ENCODE measurements around the gene TMEM30B. TPM values are rescaled to one million over a fixed set of nuclear protein-coding genes. Genes with fewer than 3 reads are reported as not detected.
A peak's percentile ranks its signal among the peaks of the same experiment; 100 is the strongest.

The TMEM30B gene
- polyA plus RNA-seq, 1 of the 3 experiments (the other 2 are of a cell fraction), result 0.15 TPM

DNA sequence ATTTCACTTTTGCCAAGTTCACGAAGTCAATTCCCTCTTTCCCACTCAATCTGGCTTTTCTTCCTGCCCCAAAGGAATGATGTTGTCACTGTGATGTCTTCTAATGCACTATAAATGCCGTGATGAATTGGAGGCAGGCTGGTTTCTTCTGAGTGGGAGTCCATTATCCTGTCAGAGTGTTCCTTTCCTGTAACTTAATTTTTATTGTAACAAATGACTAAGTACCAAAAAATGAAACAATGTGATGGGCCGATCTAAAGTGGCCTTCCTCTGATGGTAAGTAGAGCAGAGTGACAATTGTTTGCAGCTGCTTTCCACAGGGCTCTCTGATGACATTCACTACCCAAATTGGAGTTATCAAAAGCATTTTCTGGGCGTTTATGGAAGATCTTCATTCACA, 22.2 kb downstream of the TMEM30B start:
- no peaks in the 10 kb centered on the region for H3K36me3 ChIP-seq (replicated peaks in 1 of 2; ENCODE audit: control insufficient read depth in 1 of 2, insufficient read depth in 2 of 2, low read length in 1 of 2)
- no peak for DNase-seq
- POLR2A ChIA-PET, result no interaction called here
- H2AFZ ChIP-seq (ENCODE audit: low read depth), result peak overlapping the region; percentile 88; the same call in 1 of the 2 replicates
- peak overlapping the region; percentile 89 to 99 for H3K27ac ChIP-seq (ENCODE audit: low read depth in 2 of 2, low read length in 1 of 2)
- H3K4me1 ChIP-seq (ENCODE audit: control insufficient read depth in 1 of 2, insufficient read depth in 2 of 2, low read depth in 1 of 2, low read length in 1 of 2), result peaks cover 29 to 35% of the 10 kb centered on the region in 2 experiments
- no peaks in the 10 kb centered on the region for H3K79me2 ChIP-seq (ENCODE audit: insufficient read depth)
- H4K20me1 ChIP-seq (ENCODE audit: insufficient read depth), result no peaks in the 10 kb centered on the region
- 6% methylated on average over 4 of the region's 4 CpGs for WGBS (ENCODE audit: low lambda C conversion rate)
- peak overlapping the region; percentile 57 for H3K4me2 ChIP-seq
- H3K4me3 ChIP-seq (ENCODE audit: low read depth in 2 of 2, low read length in 1 of 2), result peak overlapping the region; percentile 7 to 14; a peak in 2 of 4 replicates
- no peaks in the 10 kb centered on the region for H3K27me3 ChIP-seq (ENCODE audit: insufficient read depth)
- H3K9ac ChIP-seq, result peak overlapping the region; percentile 50; the same call in 1 of the 2 replicates
- H3F3A ChIP-seq (replicated peaks; ENCODE audit: insufficient read depth), result peaks cover 73% of the 10 kb centered on the region
- no peaks in the 10 kb centered on the region for H3K9me3 ChIP-seq
- H3K9me2 ChIP-seq, result no peaks in the 10 kb centered on the region
- CTCF ChIA-PET, result interaction anchor here (0.5 to 2.8 kb wide), 6 partner anchors 9 to 705 kb away, joined by 3 to 11 read pairs (median 4); no protein-coding TSS in a partner anchor
- TF ChIP-seq NFIC (IDR thresholded peaks at IDR 0.05; ENCODE audit: borderline replicate concordance) (peak; percentile 78), TCF12 (IDR thresholded peaks at IDR 0.05) (peak; percentile 87), RCOR1 (IDR thresholded peaks at IDR 0.05; ENCODE audit: low read length) (no peak; the same call in 1 of the 2 replicates), SMC3 (IDR thresholded peaks at IDR 0.05; ENCODE audit: low read depth, low read length) (no peak), YY1 (IDR thresholded peaks at IDR 0.05; ENCODE audit: low read depth) (0 out of 2 replicates have a peak, but pooled peaks have one; percentile 41), GATA2 (CRISPR knock-in tag; IDR thresholded peaks at IDR 0.05) (no peak), JUND (IDR thresholded peaks at IDR 0.05) (peak; percentile 80), FOSL2 (IDR thresholded peaks at IDR 0.05; ENCODE audit: borderline replicate concordance, low read depth) (peak; percentile 40; the same call in 1 of the 2 replicates), ELF1 (IDR thresholded peaks at IDR 0.05) (no peak), FOXM1 (IDR thresholded peaks at IDR 0.05; ENCODE audit: low read depth) (peak; percentile 93), TAF1 (IDR thresholded peaks at IDR 0.05; ENCODE audit: borderline replicate concordance, low read depth, low read length) (no peak), FOXJ3 (CRISPR knock-in tag; IDR thresholded peaks at IDR 0.05) (no peak), EP300 (IDR thresholded peaks at IDR 0.05; ENCODE audit: borderline replicate concordance in 1 of 2, low read depth in 1 of 2, low read length in 1 of 2) (peak; percentile 66 to 91), EZH2phosphoT487 (IDR thresholded peaks at IDR 0.05; ENCODE audit: borderline replicate concordance, low read depth) (no peak), NRF1 (IDR thresholded peaks at IDR 0.05; ENCODE audit: low read depth, low read length) (no peak), CHD2 (IDR thresholded peaks at IDR 0.05; ENCODE audit: low read length, partially characterized antibody) (no peak), RFX5 (IDR thresholded peaks at IDR 0.05; ENCODE audit: low read length) (no peak), POLR2AphosphoS5 (IDR thresholded peaks at IDR 0.05; ENCODE audit: low read depth, low read length) (peak; percentile 65; the same call in 1 of the 2 replicates), SIN3A (IDR thresholded peaks at IDR 0.05; ENCODE audit: borderline replicate concordance, low read depth, low read length) (no peak), RAD21 (IDR thresholded peaks at IDR 0.05; ENCODE audit: low read length) (no peak)
- TF ChIP-seq, protein P1, sequence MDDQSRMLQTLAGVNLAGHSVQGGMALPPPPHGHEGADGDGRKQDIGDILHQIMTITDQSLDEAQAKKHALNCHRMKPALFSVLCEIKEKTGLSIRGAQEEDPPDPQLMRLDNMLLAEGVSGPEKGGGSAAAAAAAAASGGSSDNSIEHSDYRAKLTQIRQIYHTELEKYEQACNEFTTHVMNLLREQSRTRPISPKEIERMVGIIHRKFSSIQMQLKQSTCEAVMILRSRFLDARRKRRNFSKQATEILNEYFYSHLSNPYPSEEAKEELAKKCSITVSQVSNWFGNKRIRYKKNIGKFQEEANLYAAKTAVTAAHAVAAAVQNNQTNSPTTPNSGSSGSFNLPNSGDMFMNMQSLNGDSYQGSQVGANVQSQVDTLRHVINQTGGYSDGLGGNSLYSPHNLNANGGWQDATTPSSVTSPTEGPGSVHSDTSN (IDR thresholded peaks at IDR 0.05), result peak; percentile 94
- TF ChIP-seq, protein P2, sequence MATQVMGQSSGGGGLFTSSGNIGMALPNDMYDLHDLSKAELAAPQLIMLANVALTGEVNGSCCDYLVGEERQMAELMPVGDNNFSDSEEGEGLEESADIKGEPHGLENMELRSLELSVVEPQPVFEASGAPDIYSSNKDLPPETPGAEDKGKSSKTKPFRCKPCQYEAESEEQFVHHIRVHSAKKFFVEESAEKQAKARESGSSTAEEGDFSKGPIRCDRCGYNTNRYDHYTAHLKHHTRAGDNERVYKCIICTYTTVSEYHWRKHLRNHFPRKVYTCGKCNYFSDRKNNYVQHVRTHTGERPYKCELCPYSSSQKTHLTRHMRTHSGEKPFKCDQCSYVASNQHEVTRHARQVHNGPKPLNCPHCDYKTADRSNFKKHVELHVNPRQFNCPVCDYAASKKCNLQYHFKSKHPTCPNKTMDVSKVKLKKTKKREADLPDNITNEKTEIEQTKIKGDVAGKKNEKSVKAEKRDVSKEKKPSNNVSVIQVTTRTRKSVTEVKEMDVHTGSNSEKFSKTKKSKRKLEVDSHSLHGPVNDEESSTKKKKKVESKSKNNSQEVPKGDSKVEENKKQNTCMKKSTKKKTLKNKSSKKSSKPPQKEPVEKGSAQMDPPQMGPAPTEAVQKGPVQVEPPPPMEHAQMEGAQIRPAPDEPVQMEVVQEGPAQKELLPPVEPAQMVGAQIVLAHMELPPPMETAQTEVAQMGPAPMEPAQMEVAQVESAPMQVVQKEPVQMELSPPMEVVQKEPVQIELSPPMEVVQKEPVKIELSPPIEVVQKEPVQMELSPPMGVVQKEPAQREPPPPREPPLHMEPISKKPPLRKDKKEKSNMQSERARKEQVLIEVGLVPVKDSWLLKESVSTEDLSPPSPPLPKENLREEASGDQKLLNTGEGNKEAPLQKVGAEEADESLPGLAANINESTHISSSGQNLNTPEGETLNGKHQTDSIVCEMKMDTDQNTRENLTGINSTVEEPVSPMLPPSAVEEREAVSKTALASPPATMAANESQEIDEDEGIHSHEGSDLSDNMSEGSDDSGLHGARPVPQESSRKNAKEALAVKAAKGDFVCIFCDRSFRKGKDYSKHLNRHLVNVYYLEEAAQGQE (IDR thresholded peaks at IDR 0.05; ENCODE audit: low read depth, low read length), result no peak
- TF ChIP-seq, protein P3, sequence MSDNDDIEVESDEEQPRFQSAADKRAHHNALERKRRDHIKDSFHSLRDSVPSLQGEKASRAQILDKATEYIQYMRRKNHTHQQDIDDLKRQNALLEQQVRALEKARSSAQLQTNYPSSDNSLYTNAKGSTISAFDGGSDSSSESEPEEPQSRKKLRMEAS (IDR thresholded peaks at IDR 0.05; ENCODE audit: low read depth), result 0 out of 2 replicates have a peak, but pooled peaks have one; percentile 20
- TF ChIP-seq, protein P4, sequence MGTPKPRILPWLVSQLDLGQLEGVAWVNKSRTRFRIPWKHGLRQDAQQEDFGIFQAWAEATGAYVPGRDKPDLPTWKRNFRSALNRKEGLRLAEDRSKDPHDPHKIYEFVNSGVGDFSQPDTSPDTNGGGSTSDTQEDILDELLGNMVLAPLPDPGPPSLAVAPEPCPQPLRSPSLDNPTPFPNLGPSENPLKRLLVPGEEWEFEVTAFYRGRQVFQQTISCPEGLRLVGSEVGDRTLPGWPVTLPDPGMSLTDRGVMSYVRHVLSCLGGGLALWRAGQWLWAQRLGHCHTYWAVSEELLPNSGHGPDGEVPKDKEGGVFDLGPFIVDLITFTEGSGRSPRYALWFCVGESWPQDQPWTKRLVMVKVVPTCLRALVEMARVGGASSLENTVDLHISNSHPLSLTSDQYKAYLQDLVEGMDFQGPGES (IDR thresholded peaks at IDR 0.05; ENCODE audit: low read depth, low read length), result no peak
- TF ChIP-seq, protein P5, sequence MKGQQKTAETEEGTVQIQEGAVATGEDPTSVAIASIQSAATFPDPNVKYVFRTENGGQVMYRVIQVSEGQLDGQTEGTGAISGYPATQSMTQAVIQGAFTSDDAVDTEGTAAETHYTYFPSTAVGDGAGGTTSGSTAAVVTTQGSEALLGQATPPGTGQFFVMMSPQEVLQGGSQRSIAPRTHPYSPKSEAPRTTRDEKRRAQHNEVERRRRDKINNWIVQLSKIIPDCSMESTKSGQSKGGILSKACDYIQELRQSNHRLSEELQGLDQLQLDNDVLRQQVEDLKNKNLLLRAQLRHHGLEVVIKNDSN (IDR thresholded peaks at IDR 0.05; ENCODE audit: borderline replicate concordance, low read depth), result no peak
- TF ChIP-seq, protein P6, sequence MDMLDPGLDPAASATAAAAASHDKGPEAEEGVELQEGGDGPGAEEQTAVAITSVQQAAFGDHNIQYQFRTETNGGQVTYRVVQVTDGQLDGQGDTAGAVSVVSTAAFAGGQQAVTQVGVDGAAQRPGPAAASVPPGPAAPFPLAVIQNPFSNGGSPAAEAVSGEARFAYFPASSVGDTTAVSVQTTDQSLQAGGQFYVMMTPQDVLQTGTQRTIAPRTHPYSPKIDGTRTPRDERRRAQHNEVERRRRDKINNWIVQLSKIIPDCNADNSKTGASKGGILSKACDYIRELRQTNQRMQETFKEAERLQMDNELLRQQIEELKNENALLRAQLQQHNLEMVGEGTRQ (IDR thresholded peaks at IDR 0.05; ENCODE audit: borderline replicate concordance, low read depth, low read length), result no peak

All from SK-N-SH (cell line).